Sigmoid colon (tissue), 7 donors: ENCODE results near the gene STIP1. TPM values are rescaled to one million over a fixed set of nuclear protein-coding genes. Genes with fewer than 3 reads are reported as not detected.

Source experiments
- DNase-seq: peaks from one replicate; pipeline ENCODE4 v3.0.0-alpha.2; 2019
- H3K27ac ChIP-seq, 4 donors: fragments of 200-600 bp; sonication (generic); one replicate each; pipeline ENCODE4 v1.5.1; 2016 to 2019; ENCODE audit warnings: mild to moderate bottlenecking in 1 of 4
- H3K27me3 ChIP-seq, 3 donors: fragments of 200-600 bp; sonication (generic); one replicate each; pipeline ENCODE4 v1.5.1; 2019; ENCODE audit warnings: mild to moderate bottlenecking in 1 of 3
- H3K36me3 ChIP-seq, 4 donors: fragments of 200-600 bp; sonication (generic); one replicate each; pipeline ENCODE4 v1.5.1; 2016 to 2019
- H3K4me1 ChIP-seq, 4 donors: fragments of 200-600 bp; sonication (generic); one replicate each; pipeline ENCODE4 v1.5.1; 2017 to 2019
- H3K4me3 ChIP-seq, 4 donors: fragments of 200-600 bp; sonication (generic); one replicate each; pipeline ENCODE4 v1.5.1; 2017 to 2019; ENCODE audit warnings: mild to moderate bottlenecking in 2 of 4, moderate library complexity in 1 of 4
- H3K9me3 ChIP-seq, 4 donors: fragments of 200-600 bp in 3 of 4; sonication (generic) in 3 of 4; one replicate each; pipeline versions ENCODE4 v1.5.1 to v1.6.1; 2013 to 2019
- CTCF ChIP-seq, 4 experiments: fragments of 450-650 bp in 3 of 4; fragments of 200-600 bp in 1 of 4; IDR thresholded peaks; one replicate each; pipeline ENCODE4 v1.5.1; 2016 to 2019; ENCODE audit warnings: antibody characterized with exemption in 4 of 4, mild to moderate bottlenecking in 3 of 4, moderate library complexity in 2 of 4
- EP300 ChIP-seq, 4 donors: sonication (generic); formaldehyde crosslinking; IDR thresholded peaks; one replicate each; pipeline ENCODE4 v1.6.1; 2017; ENCODE audit warnings: antibody characterized with exemption in 4 of 4
- POLR2A ChIP-seq, 2 donors: fragments of 450-650 bp; IDR thresholded peaks; one replicate each; pipeline ENCODE4 v1.6.1; 2016; ENCODE audit warnings: antibody characterized with exemption in 2 of 2, mild to moderate bottlenecking in 2 of 2, moderate library complexity in 2 of 2
- POLR2AphosphoS5 ChIP-seq, 4 donors: sonication (generic); formaldehyde crosslinking; IDR thresholded peaks; one replicate each; pipeline ENCODE4 v1.6.1; 2017; ENCODE audit warnings: antibody characterized with exemption in 4 of 4
- WGBS, 2 donors: extraction: QIAGEN DNeasy Blood & Tissue Kit; methylation state at CpG; one replicate each; pipeline ENCODE4 v1.1.7; 2013; 5-methylcytosine and 5-hydroxymethylcytosine counted together
- intact Hi-C: fragments of 100-400 bp; cut with DNase I; formaldehyde crosslinking; loops from one replicate; pipeline ENCODE4 v1.15.1; 2023
- polyA plus RNA-seq, 3 donors: library from polyadenylated mRNA; stranded (reverse); fragments of 200-250 nt; gene quantifications; one replicate each; pipeline ENCODE4 v1.2.3, GENCODE V29; 2013
- total RNA-seq, 4 donors: library from RNA; depleted of rRNA; stranded (reverse); fragments of >200 nt; gene quantifications; one replicate each; pipeline ENCODE4 v1.1.0, GENCODE V29; 2016
- donor health status: healthy with polysubstance abuse.
- donor health status: Bipolar disorder and iron deficiency.
- donor health status: healthy.

STIP1 gene
- total and polyA plus RNA-seq, 7 donors, result 38.4 to 90.3 (median 74.9) TPM

- TF ChIP-seq EP300 (IDR thresholded peaks at IDR 0.05) (no peak), CTCF (IDR thresholded peaks at IDR 0.05) (no peak), POLR2A (IDR thresholded peaks at IDR 0.05) (no peak), POLR2AphosphoS5 (IDR thresholded peaks at IDR 0.05) (no peak)
- Histone ChIP-seq H3K4me1 (peaks cover 0 to 62% (median 48%) of the 10 kb centered on the region in 4 donors), H3K27ac (peak overlapping the region in 3 of 4 donors; percentile 15 to 98 (median 89)), H3K4me3 (no peak overlapping the region), H3K27me3 (no peaks in the 10 kb centered on the region), H3K36me3 (peaks cover 0 to 15% (median 2%) of the 10 kb centered on the region in 4 donors), H3K9me3 (no peaks in the 10 kb centered on the region)
- no peak for DNase-seq
- 87 to 91% methylated on average over 8 of the region's 8 CpGs for WGBS, 2 donors
- intact Hi-C loops, result no loop called here
Observed at GRCh38 chr11:64232967-64233315, 47.0 kb downstream of the STIP1 start.

- intact Hi-C loops, result no loop called here
- peak; percentile 91 for DNase-seq
- peak within 1 kb of the TSS; percentile 66 to 88 (median 80) for H3K4me3 ChIP-seq
- peak within 1 kb of the TSS; percentile 88 to 93 (median 91) for H3K27ac ChIP-seq
- H3K36me3 ChIP-seq, result peaks cover 0 to 26% (median 2%) of the 10 kb centered on the region in 4 donors
- peak; percentile 16 to 33 for TF ChIP-seq POLR2A (IDR thresholded peaks at IDR 0.05)
- TF ChIP-seq POLR2AphosphoS5 (IDR thresholded peaks at IDR 0.05), result peak; percentile 58 to 86 (median 73)
- TF ChIP-seq EP300 (IDR thresholded peaks at IDR 0.05), result no peak
- no peak for TF ChIP-seq CTCF (IDR thresholded peaks at IDR 0.05)
- WGBS, 2 donors, result 1 to 6% methylated on average over 60 to 62 of the region's 62 CpGs
- H3K4me1 ChIP-seq, result peaks cover 0 to 59% (median 42%) of the 10 kb centered on the region in 4 donors
- no peaks in the 10 kb centered on the region for H3K27me3 ChIP-seq
- H3K9me3 ChIP-seq, result no peaks in the 10 kb centered on the region
Observed at GRCh38 chr11:64233913-64234586, 48.1 kb downstream of the STIP1 start, which contains the start of gene VEGFB. Gene VEGFB, plus strand, starts transcription at chr11:64234584. Its CDS starts 250 bp downstream, at chr11:64234834.

- DNase-seq, result no peak
- peak overlapping the region; percentile 88 to 93 (median 91) for H3K27ac ChIP-seq
- 1% methylated on average over 80 of the region's 80 CpGs for WGBS, 2 donors
- H3K36me3 ChIP-seq, result peaks cover 0 to 31% (median 2%) of the 10 kb centered on the region in 4 donors
- H3K9me3 ChIP-seq, result no peaks in the 10 kb centered on the region
- TF ChIP-seq POLR2AphosphoS5 (IDR thresholded peaks at IDR 0.05) (peak in 3 of 4 donors; percentile 15 to 64 (median 58)), EP300 (IDR thresholded peaks at IDR 0.05) (no peak)
- H3K4me3 ChIP-seq, result peak overlapping the region; percentile 66 to 88 (median 80)
- H3K4me1 ChIP-seq, result peaks cover 0 to 53% (median 36%) of the 10 kb centered on the region in 4 donors
- no peaks in the 10 kb centered on the region for H3K27me3 ChIP-seq
- intact Hi-C loops, result no loop called here
Observed at GRCh38 chr11:64234647-64235379, 48.8 kb downstream of the STIP1 start.

GRCh38 chr11:64235437-64236161 lies 49.6 kb downstream of the STIP1 start:
- TF ChIP-seq CTCF (IDR thresholded peaks at IDR 0.05), result no peak
- no peak for TF ChIP-seq POLR2AphosphoS5 (IDR thresholded peaks at IDR 0.05)
- TF ChIP-seq EP300 (IDR thresholded peaks at IDR 0.05), result no peak
- TF ChIP-seq POLR2A (IDR thresholded peaks at IDR 0.05), result no peak
- Histone ChIP-seq H3K27me3 (no peaks in the 10 kb centered on the region), H3K9me3 (no peaks in the 10 kb centered on the region), H3K4me3 (peak overlapping the region; percentile 66 to 88 (median 80)), H3K36me3 (peaks cover 0 to 31% (median 2%) of the 10 kb centered on the region in 4 donors), H3K27ac (peak overlapping the region; percentile 88 to 93 (median 91)), H3K4me1 (peaks cover 0 to 57% (median 41%) of the 10 kb centered on the region in 4 donors)
- no peak for DNase-seq
- 72 to 88% methylated on average over 12 of the region's 12 CpGs for WGBS, 2 donors
- intact Hi-C loops, result no loop called here
